Uterus (tissue), 4 donors: ENCODE data around the gene PDCD2L. TPM values are rescaled to one million over a fixed set of nuclear protein-coding genes. Genes with fewer than 3 reads are reported as not detected.

Experiments used
- DNase-seq, 2 donors: peaks; one replicate each; pipeline ENCODE4 v3.0.0-alpha.2; 2019 to 2020
- H3K27ac ChIP-seq, 2 donors: fragments of 200-600 bp; sonication (generic); 1 replicate in 1 of 2; 2 replicates in 1 of 2; pipeline ENCODE4 v1.5.1; 2016 to 2018
- H3K27me3 ChIP-seq, 2 donors: fragments of 200-600 bp; sonication (generic); one replicate each; pipeline ENCODE4 v1.5.1; 2018 to 2019; ENCODE audit warnings: control low read depth in 1 of 2
- H3K36me3 ChIP-seq, 2 donors: fragments of 200-600 bp; sonication (generic); one replicate each; pipeline ENCODE4 v1.5.1; 2019; ENCODE audit warnings: control low read depth in 1 of 2
- H3K4me1 ChIP-seq, 2 donors: fragments of 200-600 bp; sonication (generic); one replicate each; pipeline ENCODE4 v1.5.1; 2018 to 2019; ENCODE audit warnings: control low read depth in 1 of 2
- H3K4me3 ChIP-seq, 2 donors: fragments of 200-600 bp; sonication (generic); 1 replicate in 1 of 2; 2 replicates in 1 of 2; pipeline ENCODE4 v1.5.1; 2018 to 2019; ENCODE audit warnings: mild to moderate bottlenecking in 1 of 2
- H3K9me3 ChIP-seq, 2 donors: fragments of 200-600 bp; sonication (generic); one replicate each; pipeline ENCODE4 v1.5.1; 2019; ENCODE audit warnings: control low read depth in 1 of 2
- POLR2A ChIP-seq, 2 donors: fragments of 450-650 bp; IDR thresholded peaks; one replicate each; pipeline ENCODE4 v1.6.1; 2016; ENCODE audit warnings: antibody characterized with exemption in 2 of 2, mild to moderate bottlenecking in 1 of 2, moderate library complexity in 1 of 2
- intact Hi-C: fragments of 100-400 bp; cut with DNase I; formaldehyde crosslinking; loops from one replicate; pipeline ENCODE4 v1.15.1; 2023; ENCODE audit warnings: low total_unique reads
- total RNA-seq, 4 donors: library from RNA; depleted of rRNA in 3 of 4; stranded (reverse); fragments of >200 nt in 3 of 4; gene quantifications; one replicate each; pipeline versions ENCODE4 v1.1.0 to v1.2.4, GENCODE V29; 2014 to 2023
- TF ChIP-seq, protein P1 (sequence below), 4 experiments: fragments of 200-600 bp in 2 of 4; fragments of 450-650 bp in 2 of 4; sonication (generic) in 2 of 4; IDR thresholded peaks; one replicate each; pipeline ENCODE4 v1.5.1; 2016 to 2019; ENCODE audit warnings: antibody characterized with exemption in 4 of 4, mild to moderate bottlenecking in 2 of 4, moderate library complexity in 1 of 4
- donor health status: DM: yes; HTN: yes; CAD: no.

The PDCD2L gene
- total RNA-seq, 4 donors from 2014 or later: 11.1 to 24.8 (median 17.3) TPM

DNA sequence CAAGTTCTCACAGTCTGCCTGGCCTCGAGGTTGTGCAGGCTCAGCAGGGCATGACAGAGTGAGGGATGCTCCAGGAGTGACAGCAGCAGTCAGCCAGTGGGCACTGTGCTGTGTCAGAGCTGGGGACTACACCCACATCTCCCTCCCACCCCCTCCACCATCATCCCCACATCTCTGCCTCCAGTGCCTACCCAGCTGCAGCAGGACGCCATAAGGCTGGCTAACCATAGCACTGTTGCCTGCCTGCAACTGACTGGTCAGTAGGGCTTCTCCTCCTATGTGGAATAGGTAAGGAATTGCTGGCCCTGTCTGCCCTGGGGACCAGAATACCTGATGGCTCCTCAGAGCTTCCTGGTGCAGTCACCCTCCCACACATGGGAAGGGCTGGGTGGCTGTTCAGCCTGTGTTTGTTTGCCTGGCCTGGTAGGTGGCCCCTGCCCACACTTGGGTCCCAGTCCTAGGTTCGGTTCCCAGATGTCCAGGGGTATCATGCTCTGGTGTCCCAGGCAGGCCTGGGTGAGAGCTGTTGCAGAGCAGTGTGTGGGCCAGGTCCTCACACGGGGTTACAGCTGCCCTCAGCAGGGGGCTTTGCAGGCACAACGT is 23.5 kb upstream of the PDCD2L start:
- Histone ChIP-seq H3K9me3 (no peaks in the 10 kb centered on the region), H3K36me3 (no peaks in the 10 kb centered on the region), H3K27me3 (no peaks in the 10 kb centered on the region), H3K4me3 (no peak overlapping the region), H3K4me1 (no peaks in the 10 kb centered on the region), H3K27ac (no peak overlapping the region)
- intact Hi-C loops: no loop called here
- no peak for TF ChIP-seq POLR2A (IDR thresholded peaks at IDR 0.05)
- TF ChIP-seq, protein P1, sequence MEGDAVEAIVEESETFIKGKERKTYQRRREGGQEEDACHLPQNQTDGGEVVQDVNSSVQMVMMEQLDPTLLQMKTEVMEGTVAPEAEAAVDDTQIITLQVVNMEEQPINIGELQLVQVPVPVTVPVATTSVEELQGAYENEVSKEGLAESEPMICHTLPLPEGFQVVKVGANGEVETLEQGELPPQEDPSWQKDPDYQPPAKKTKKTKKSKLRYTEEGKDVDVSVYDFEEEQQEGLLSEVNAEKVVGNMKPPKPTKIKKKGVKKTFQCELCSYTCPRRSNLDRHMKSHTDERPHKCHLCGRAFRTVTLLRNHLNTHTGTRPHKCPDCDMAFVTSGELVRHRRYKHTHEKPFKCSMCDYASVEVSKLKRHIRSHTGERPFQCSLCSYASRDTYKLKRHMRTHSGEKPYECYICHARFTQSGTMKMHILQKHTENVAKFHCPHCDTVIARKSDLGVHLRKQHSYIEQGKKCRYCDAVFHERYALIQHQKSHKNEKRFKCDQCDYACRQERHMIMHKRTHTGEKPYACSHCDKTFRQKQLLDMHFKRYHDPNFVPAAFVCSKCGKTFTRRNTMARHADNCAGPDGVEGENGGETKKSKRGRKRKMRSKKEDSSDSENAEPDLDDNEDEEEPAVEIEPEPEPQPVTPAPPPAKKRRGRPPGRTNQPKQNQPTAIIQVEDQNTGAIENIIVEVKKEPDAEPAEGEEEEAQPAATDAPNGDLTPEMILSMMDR (IDR thresholded peaks at IDR 0.05): no peak
- no peak for DNase-seq

DNA sequence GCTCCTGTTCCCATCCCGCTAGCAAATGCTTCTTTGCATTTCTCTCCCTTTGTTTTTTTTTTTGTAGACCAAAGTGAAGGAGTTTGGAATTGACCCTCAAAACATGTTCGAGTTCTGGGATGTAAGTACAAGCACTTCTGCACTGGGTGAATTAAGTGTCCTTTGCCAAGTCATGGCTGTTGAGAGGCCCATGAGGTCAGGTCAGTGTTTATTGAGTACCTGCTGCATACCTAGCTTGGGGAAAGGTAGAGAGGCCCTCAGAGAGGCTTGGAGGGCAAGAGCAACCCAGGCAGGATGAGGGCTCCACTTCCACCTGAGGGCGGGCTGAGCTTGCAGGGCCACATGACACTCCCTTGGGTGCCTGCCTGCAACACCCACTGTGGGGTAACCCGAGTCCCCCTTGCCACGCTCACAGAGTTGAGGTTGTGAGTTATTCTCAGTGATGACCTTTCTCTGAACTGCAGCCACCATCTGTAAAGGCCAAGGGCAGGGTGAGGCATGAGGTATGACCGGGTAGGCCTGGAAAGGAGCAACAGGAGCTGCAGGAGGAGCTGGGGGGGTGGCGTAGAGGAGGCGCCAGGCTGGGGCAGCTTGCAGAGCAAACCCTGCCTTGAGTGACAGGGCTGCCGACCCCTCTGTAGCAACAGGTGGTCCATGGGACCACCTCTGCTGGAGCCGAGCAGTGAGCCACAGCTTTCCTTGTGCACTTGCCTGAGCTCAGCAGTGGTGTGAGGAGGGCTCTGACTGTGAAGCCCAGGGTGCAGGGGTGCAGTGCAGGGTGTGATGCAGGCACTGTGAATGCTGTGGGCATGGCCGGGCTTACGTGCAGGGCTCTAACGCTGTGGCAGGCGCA is 22.6 kb upstream of the PDCD2L start:
- Histone ChIP-seq H3K9me3 (no peaks in the 10 kb centered on the region), H3K4me1 (no peaks in the 10 kb centered on the region), H3K4me3 (no peak overlapping the region), H3K27ac (no peak overlapping the region), H3K27me3 (no peaks in the 10 kb centered on the region), H3K36me3 (no peaks in the 10 kb centered on the region)
- no peak for DNase-seq
- intact Hi-C loops: no loop called here
- TF ChIP-seq POLR2A (IDR thresholded peaks at IDR 0.05): no peak
- TF ChIP-seq, protein P1 (IDR thresholded peaks at IDR 0.05): no peak

DNA sequence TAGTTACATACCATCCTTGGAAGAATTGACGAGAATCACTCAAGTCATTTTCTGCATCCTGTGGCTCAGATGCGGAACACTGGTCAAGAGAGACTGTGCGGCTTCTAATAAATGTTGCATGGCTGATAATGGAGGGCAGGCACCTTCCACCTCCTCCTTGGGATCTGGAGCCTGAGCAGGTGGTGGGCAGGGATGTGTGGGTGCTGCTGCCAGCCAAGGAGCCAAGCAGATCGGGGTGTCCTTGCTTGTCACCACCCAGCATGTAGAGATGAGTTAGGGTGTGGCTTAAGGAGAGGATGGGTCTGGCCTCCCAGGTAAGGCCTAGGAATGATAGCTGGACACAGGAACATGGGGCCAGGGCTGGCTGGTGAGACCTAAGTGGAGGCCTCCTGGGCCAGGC is 21.7 kb upstream of the PDCD2L start:
- no peak for DNase-seq
- intact Hi-C loops: no loop called here
- Histone ChIP-seq H3K27me3 (no peaks in the 10 kb centered on the region), H3K27ac (no peak overlapping the region), H3K4me3 (no peak overlapping the region), H3K9me3 (no peaks in the 10 kb centered on the region), H3K4me1 (no peaks in the 10 kb centered on the region), H3K36me3 (no peaks in the 10 kb centered on the region)
- TF ChIP-seq, protein P1 (IDR thresholded peaks at IDR 0.05): no peak
- no peak for TF ChIP-seq POLR2A (IDR thresholded peaks at IDR 0.05)

DNA sequence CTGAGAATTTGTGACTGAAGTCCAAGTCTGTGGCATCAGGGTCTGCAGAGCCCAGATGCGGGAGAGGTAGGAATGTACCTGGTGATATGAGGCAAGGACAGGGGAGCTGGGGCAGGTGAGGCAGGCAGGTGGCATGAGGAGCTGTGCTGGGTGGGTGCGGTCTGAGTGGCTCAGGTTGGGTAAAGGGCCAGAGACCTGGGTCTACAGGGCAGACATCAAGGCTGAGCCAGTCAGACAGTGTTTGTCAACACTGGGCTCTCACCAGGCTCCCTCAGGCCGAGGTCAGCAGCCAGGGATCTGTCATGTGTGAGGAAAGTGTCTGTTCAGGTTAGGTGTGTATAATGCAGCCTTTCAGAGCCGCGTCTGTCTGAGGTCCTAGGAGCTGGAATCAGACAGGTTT is 20.6 kb upstream of the PDCD2L start:
- no peaks in the 10 kb centered on the region for H3K27me3 ChIP-seq
- H3K27ac ChIP-seq: no peak overlapping the region
- H3K4me3 ChIP-seq: no peak overlapping the region
- H3K9me3 ChIP-seq: no peaks in the 10 kb centered on the region
- TF ChIP-seq, protein P1 (IDR thresholded peaks at IDR 0.05): no peak
- no peak for TF ChIP-seq POLR2A (IDR thresholded peaks at IDR 0.05)
- no peak for DNase-seq
- no peaks in the 10 kb centered on the region for H3K4me1 ChIP-seq
- intact Hi-C loops: no loop called here
- H3K36me3 ChIP-seq: no peaks in the 10 kb centered on the region
